ENCODE data around the gene KRTAP4-7. TPM values are rescaled to one million over a fixed set of nuclear protein-coding genes. Genes with fewer than 3 reads are reported as not detected.
"Not testable (repeated sequence)": the region's sequence is repeated elsewhere in the genome, so short reads cannot be mapped to it uniquely, and the experiment has no call there.

The KRTAP4-7 gene
- not detected in 2 replicates for total RNA-seq

- not testable (repeated sequence) for DNase-seq (ENCODE audit: low read depth, low spot score)
These were observed at the start of gene KRTAP4-7 for GRCh38 chr17:41084100-41084856. Gene KRTAP4-7, plus strand, starts transcription at chr17:41084150. Its CDS starts 57 bp downstream, at chr17:41084207.

GRCh38 chr17:41034346-41034935 lies 49.5 kb upstream of the KRTAP4-7 start, which contains the start of gene KRTAP1-3:
Gene KRTAP1-3, minus strand, starts transcription at chr17:41034874. Its CDS starts 53 bp downstream, at chr17:41034821.
- DNase-seq (ENCODE audit: low read depth, low spot score): not testable (repeated sequence)

- DNase-seq (ENCODE audit: low read depth, low spot score): no peak
These were observed 46.0 kb upstream of the KRTAP4-7 start for GRCh38 chr17:41037853-41038350.

- DNase-seq (ENCODE audit: low read depth, low spot score): not testable (repeated sequence)
These were observed 43.0 kb upstream of the KRTAP4-7 start, which contains the start of gene KRTAP1-1 for GRCh38 chr17:41040783-41041571. Gene KRTAP1-1, minus strand, starts transcription at chr17:41041450. Its CDS starts 53 bp downstream, at chr17:41041397.

GRCh38 chr17:41042953-41043352 lies 41.0 kb upstream of the KRTAP4-7 start:
- no peak for DNase-seq (ENCODE audit: low read depth, low spot score)

- not testable (repeated sequence) for DNase-seq (ENCODE audit: low read depth, low spot score)
These were observed 37.0 kb upstream of the KRTAP4-7 start, which contains the start of gene KRTAP2-1 for GRCh38 chr17:41046735-41047465. Gene KRTAP2-1, minus strand, starts transcription at chr17:41047316. Its CDS starts 49 bp downstream, at chr17:41047267.

GRCh38 chr17:41048441-41048840 lies 35.5 kb upstream of the KRTAP4-7 start:
- DNase-seq (ENCODE audit: low read depth, low spot score): no peak

- DNase-seq (ENCODE audit: low read depth, low spot score): no peak
These were observed 34.8 kb upstream of the KRTAP4-7 start for GRCh38 chr17:41049110-41049509.

- no peak for DNase-seq (ENCODE audit: low read depth, low spot score)
These were observed 31.4 kb upstream of the KRTAP4-7 start for GRCh38 chr17:41052566-41052965.

GRCh38 chr17:41054025-41054424 lies 29.9 kb upstream of the KRTAP4-7 start:
- no peak for DNase-seq (ENCODE audit: low read depth, low spot score)

- not testable (repeated sequence) for DNase-seq (ENCODE audit: low read depth, low spot score)
These were observed 29.4 kb upstream of the KRTAP4-7 start for GRCh38 chr17:41054556-41054955.

- not testable (repeated sequence) for DNase-seq (ENCODE audit: low read depth, low spot score)
These were observed 28.8 kb upstream of the KRTAP4-7 start, which contains the start of gene KRTAP2-2 for GRCh38 chr17:41055130-41055529. Gene KRTAP2-2, minus strand, starts transcription at chr17:41055230. Its CDS starts 19 bp downstream, at chr17:41055211.

- no peak for DNase-seq (ENCODE audit: low read depth, low spot score)
These were observed 26.4 kb upstream of the KRTAP4-7 start for GRCh38 chr17:41057547-41057946.

GRCh38 chr17:41058741-41059140 lies 25.2 kb upstream of the KRTAP4-7 start:
- DNase-seq (ENCODE audit: low read depth, low spot score): no peak

GRCh38 chr17:41059276-41060051 lies 24.5 kb upstream of the KRTAP4-7 start:
- not testable (repeated sequence) for DNase-seq (ENCODE audit: low read depth, low spot score)

- DNase-seq (ENCODE audit: low read depth, low spot score): no peak
These were observed 23.8 kb upstream of the KRTAP4-7 start, which contains the start of gene KRTAP2-3 for GRCh38 chr17:41060052-41060604. Gene KRTAP2-3, minus strand, starts transcription at chr17:41060114. Its CDS starts 64 bp downstream, at chr17:41060050.

GRCh38 chr17:41061964-41062363 lies 22.0 kb upstream of the KRTAP4-7 start:
- no peak for DNase-seq (ENCODE audit: low read depth, low spot score)

GRCh38 chr17:41063449-41063848 lies 20.5 kb upstream of the KRTAP4-7 start:
- no peak for DNase-seq (ENCODE audit: low read depth, low spot score)

GRCh38 chr17:41064301-41064700 lies 19.6 kb upstream of the KRTAP4-7 start:
- DNase-seq (ENCODE audit: low read depth, low spot score): no peak

Data from pulmonary artery endothelial cell (primary cell).